ENCODE results near the gene UBA52. TPM values are rescaled to one million over a fixed set of nuclear protein-coding genes. Genes with fewer than 3 reads are reported as not detected.

UBA52 gene
- total and polyA plus RNA-seq, 2 of the 13 experiments (the other 11 are each of a cell fraction or from before 2014, with no cell fraction given) = 959 to 1,782 TPM

GRCh38 chr19:18610556-18611326 lies 39.1 kb downstream of the UBA52 start (continued):
- TF ChIP-seq TRAFD1 (CRISPR knock-in tag; IDR thresholded peaks at IDR 0.05; ENCODE audit: borderline replicate concordance) (no peak), TCF7 (IDR thresholded peaks at IDR 0.05; ENCODE audit: low read depth) (peak; percentile 79; the same call in 1 of the 2 replicates), ZNF274 (CRISPR knock-in tag; IDR thresholded peaks at IDR 0.05) (no peak), ARHGAP35 (CRISPR knock-in tag; IDR thresholded peaks at IDR 0.05; ENCODE audit: borderline replicate concordance) (no peak), EP300 (IDR thresholded peaks at IDR 0.05; ENCODE audit: low read depth in 2 of 2, low read length in 2 of 2) (peak in 1 of 2 experiments; percentile 70; a peak in 1 of 4 replicates), EP300 (CRISPR knock-in tag; IDR thresholded peaks at IDR 0.05; ENCODE audit: borderline replicate concordance) (peak; percentile 93), POGK (CRISPR knock-in tag; conservative IDR thresholded peaks at IDR 0.05) (peak; percentile 62; the same call in 1 of the 2 replicates), SALL2 (CRISPR knock-in tag; IDR thresholded peaks at IDR 0.05) (0 out of 2 replicates have a peak, but pooled peaks have one; percentile 53), ZNF331 (CRISPR knock-in tag; IDR thresholded peaks at IDR 0.05) (peak; percentile 45; the same call in 1 of the 2 replicates), DZIP1 (CRISPR knock-in tag; IDR thresholded peaks at IDR 0.05) (no peak), ZBTB7B (CRISPR knock-in tag; IDR thresholded peaks at IDR 0.05) (peak; percentile 93), MLXIP (CRISPR knock-in tag; IDR thresholded peaks at IDR 0.05; ENCODE audit: borderline replicate concordance) (0 out of 2 replicates have a peak, but pooled peaks have one; percentile 16), ZMYM2 (CRISPR knock-in tag; IDR thresholded peaks at IDR 0.05) (peak; percentile 38; the same call in 1 of the 2 replicates), HOXA3 (CRISPR knock-in tag; IDR thresholded peaks at IDR 0.05) (peak; percentile 57), PLSCR1 (CRISPR knock-in tag; IDR thresholded peaks at IDR 0.05; ENCODE audit: borderline replicate concordance) (no peak), ZNF709 (CRISPR knock-in tag; IDR thresholded peaks at IDR 0.05) (0 out of 2 replicates have a peak, but pooled peaks have one; percentile 40), BRCA1 (CRISPR knock-in tag; IDR thresholded peaks at IDR 0.05) (peak; percentile 67; the same call in 1 of the 2 replicates), HIVEP1 (CRISPR knock-in tag; IDR thresholded peaks at IDR 0.05) (peak; percentile 34; the same call in 1 of the 2 replicates)
